Ramos (cell line): ENCODE measurements around the gene NR1H2.
"Not testable (repeated sequence)": the region's sequence is repeated elsewhere in the genome, so short reads cannot be mapped to it uniquely, and the experiment has no call there.

Experiments used
- in situ Hi-C: fragments of 300-500 bp; cut with MboI; formaldehyde crosslinking; loops from one replicate; pipeline ENCODE4 v1.14.3; 2022; ENCODE audit warnings: low sequenced_read_pairs; ENCODE audit not compliant: unreplicated experiment

Gene NR1H2

GRCh38 chr19:50344661-50345318, 31.5 kb upstream of the NR1H2 start:
- in situ Hi-C loops = no loop called here

GRCh38 chr19:50347089-50347581, 29.1 kb upstream of the NR1H2 start:
- in situ Hi-C loops = not testable (repeated sequence)

GRCh38 chr19:50349277-50350057, 26.8 kb upstream of the NR1H2 start:
- in situ Hi-C loops = loop anchor here (10.0 kb wide), 1 partner anchor 435 kb away; no protein-coding TSS in a partner anchor

- in situ Hi-C loops = loop anchor here (10.0 kb wide), 1 partner anchor 433 kb away; no protein-coding TSS in a partner anchor
Measured at GRCh38 chr19:50352242-50352641, 24.0 kb upstream of the NR1H2 start.

- in situ Hi-C loops = loop anchor here (10.0 kb wide), 1 partner anchor 431 kb away; no protein-coding TSS in a partner anchor
Measured at GRCh38 chr19:50353487-50353880, 22.8 kb upstream of the NR1H2 start.

- in situ Hi-C loops = loop anchor here (10.0 kb wide), 1 partner anchor 428 kb away; no protein-coding TSS in a partner anchor
Measured at GRCh38 chr19:50356691-50357177, 19.5 kb upstream of the NR1H2 start.

GRCh38 chr19:50357178-50358100, 18.8 kb upstream of the NR1H2 start:
- in situ Hi-C loops = loop anchor here (10.0 kb wide), 1 partner anchor 427 kb away; no protein-coding TSS in a partner anchor

GRCh38 chr19:50358483-50359327, 17.6 kb upstream of the NR1H2 start:
- in situ Hi-C loops = loop anchor here (10.0 kb wide), 1 partner anchor 426 kb away; no protein-coding TSS in a partner anchor

GRCh38 chr19:50359328-50359818, 16.9 kb upstream of the NR1H2 start:
- in situ Hi-C loops = loop anchor here (10.0 kb wide), 1 partner anchor 425 kb away; no protein-coding TSS in a partner anchor

GRCh38 chr19:50361290-50362029, 14.8 kb upstream of the NR1H2 start:
- in situ Hi-C loops = no loop called here

- in situ Hi-C loops = no loop called here
Measured at GRCh38 chr19:50362030-50362412, 14.2 kb upstream of the NR1H2 start.

- in situ Hi-C loops = no loop called here
Measured at GRCh38 chr19:50362656-50363424, 13.4 kb upstream of the NR1H2 start.

GRCh38 chr19:50365434-50366306, 10.6 kb upstream of the NR1H2 start, which contains the start of gene NAPSA:
Gene NAPSA, minus strand, starts transcription at chr19:50365639. Its CDS starts 18 bp downstream, at chr19:50365621.
- in situ Hi-C loops = loop anchor here (5.0 kb wide), 1 partner anchor 97 kb away; no protein-coding TSS in a partner anchor

GRCh38 chr19:50368649-50369570, 7.3 kb upstream of the NR1H2 start:
- in situ Hi-C loops = loop anchor here (5.0 kb wide), 1 partner anchor 93 kb away; no protein-coding TSS in a partner anchor

GRCh38 chr19:50371914-50372475, 4.3 kb upstream of the NR1H2 start:
- in situ Hi-C loops = no loop called here
